NCI-H2227 (cell line): ENCODE measurements around the gene CTNNA2.

Experiments used
- DNase-seq: peaks from one replicate; lab custom pipeline; 2025; ENCODE audit not compliant: unreplicated experiment; lab: John Stamatoyannopoulos, UW

Gene CTNNA2

DNA sequence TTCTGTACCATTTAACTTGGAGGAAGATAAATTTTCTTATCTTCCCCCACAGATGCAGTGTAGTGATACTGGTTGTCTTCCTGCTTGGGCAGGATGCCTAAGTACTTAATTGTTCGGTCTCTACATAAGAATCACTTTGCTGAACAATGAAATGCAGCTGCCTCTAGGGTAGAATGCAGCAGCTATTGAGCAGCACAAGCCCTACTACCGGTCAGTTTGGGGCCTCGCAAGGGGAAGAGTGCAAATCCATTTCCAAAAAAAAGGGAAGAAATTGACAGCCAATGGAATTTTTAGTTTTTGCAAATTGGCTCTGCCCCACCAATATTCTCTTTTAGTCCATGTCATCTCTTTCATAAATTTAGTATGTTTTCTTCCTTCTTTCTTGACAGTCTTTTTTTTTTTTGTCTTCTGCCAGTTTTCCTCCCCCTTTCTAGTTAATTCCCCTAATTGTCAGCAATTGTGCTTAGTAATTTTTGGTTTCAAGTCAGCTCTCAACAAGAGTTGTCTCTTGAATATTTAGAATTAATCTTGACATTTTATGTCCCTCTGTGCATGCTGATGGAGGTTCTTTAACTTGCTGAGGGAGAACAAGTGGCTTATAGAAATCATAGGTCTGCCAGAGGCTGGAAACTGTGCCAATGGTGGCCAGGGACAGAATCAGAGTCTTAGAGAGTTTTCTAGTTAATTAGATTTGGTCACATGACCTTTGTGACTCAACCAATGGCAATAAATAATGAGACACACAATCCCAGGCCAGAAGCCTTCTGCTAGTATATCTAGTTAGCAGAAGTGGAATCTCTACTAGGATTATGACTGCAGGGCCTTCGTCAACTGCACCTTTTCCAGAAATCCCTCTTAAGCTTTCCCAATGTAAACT is 270.0 kb downstream of the CTNNA2 start:
- DNase-seq = no peak

DNA sequence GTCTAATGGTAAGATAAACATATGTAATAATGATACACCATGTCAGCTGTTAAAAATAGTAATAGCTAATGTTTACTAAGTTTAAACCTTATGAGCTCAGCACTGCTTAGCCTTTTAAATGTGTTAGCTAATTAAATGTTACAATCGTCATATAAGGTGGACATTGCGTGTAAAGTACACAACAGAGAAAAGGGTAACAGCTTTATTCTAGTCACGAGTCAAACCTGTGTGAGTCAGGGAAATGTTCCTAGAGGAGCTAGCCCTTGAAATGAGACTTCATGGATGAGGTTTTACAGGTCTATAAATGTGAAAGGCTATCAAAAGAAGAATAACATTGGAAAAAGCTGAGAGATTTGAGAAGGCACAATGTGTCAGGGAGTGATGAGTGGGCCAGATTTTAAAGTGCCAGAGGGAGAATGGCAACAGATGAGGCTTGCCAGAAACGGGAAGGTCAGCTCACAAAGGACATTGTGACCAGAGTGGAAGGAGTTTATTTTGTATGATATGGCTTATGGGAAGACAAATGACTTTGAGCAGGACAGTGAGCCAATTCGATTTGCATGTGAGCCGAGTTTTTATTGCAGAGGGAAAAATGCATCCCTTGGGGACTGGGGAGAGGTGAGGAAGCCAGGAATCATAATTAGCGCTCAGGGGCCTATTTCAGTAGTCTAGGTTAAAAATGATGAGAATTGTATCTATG is 276.3 kb downstream of the CTNNA2 start:
- DNase-seq = no peak

DNA sequence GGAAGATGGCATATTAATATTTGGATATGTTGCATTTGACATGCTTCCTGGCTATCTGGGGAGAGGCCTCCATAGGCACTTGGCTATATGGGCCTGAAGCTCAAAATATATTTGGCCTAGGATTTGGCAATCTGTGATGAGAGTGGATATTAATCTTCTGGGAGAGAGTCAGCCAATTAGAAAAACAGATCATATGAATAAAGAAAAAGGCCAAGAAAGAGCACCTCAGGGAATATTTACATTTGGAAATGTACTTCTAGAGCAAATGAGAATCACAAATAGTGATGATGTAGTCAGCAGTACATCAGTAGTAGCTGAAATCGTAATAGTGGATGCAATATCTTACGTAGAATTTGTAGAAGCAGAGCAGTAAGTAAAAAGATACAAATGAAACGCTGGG is 277.0 kb downstream of the CTNNA2 start:
- no peak for DNase-seq

DNA sequence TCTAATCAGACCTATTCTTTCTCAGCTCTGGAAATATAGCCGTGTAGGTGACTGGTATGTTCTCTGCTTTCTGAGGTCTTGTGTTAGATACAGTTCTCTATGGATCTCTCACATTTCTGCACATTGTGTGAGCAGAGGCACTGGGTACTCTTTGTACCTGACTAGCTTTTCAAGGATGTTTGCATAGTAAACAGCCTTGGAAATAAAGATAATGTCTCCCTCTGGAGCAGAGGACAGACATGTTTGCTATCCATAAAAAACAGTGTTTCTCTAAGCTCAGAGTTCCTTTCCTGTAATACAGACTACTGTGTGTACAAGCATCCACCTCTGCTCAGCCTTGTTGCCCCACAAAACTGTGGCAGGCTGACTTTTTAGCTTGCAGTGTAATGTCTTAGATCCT is 279.2 kb downstream of the CTNNA2 start:
- DNase-seq = no peak

DNA sequence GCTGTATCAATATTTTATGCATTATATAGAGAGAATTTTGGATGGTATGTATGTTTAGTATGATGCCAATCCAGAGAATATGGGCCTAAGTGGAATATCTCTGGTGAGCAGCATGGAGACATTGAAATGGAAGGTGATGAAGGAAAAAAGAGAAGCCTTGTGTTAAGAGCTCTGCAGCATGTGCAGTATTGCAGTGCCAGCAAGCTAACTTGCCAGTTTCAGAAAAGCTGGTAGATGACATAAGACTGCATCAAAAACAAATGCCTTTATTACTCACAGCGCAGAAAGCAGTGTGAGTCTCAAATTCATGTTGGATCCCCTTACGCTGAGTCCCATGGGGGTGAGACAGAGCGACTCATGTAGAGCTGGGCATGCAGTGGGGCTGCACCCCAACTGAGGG is 280.2 kb downstream of the CTNNA2 start:
- DNase-seq = no peak

DNA sequence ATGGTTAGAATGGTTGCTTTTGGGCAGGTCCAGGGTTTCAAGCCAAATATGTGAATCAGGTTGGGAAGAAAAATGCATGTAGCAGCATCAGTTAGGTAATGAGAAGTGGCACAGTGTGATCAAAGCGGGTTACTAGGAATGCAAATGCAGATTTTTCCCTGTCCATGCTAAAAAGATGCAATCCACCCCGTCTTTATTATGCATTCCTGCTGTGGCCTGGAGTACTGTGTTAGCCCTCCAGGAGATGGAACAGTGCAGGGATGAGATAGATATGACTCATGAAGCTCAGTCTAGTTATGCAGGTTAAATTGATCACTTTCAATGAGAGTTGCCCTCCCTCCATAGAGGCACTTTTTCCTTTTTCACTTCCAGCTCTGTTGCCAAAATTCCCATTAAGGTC is 283.8 kb downstream of the CTNNA2 start:
- no peak for DNase-seq

DNA sequence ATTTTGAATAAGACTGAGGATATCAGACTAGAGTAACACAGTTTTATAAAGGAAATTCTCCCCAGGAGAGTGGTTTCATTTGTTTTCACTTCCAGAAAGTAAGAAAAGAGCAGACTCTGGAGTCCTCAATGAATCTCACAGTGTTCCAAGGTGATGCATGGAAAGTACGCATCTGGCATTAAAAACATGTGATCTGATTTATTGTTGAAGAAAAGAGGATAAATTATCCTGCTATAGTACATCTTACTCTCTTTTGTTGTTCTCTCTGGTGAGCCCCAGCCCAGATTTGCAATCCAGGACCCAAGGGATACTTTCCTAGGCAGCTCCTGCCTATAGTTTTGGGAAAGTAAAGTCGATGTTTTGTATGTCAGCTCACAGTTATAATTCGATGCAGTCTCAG is 285.9 kb downstream of the CTNNA2 start:
- no peak for DNase-seq

DNA sequence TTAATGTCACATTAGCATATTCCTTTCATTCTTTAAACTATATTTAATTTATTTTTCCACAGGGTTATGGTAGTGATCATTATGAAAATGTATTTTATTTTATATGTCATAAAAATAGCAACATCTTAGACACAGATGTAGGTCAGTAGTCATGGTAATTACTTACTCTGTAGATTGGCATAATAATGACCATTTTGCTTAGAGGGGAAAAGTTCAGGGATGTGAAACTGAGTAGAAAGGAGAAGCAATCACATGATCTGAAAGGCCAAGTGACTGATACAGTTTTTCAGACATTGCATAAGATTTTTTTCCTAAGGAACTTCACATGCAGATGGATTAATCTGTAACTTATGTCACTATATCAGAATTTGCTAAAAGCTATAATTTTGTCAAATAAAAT is 286.9 kb downstream of the CTNNA2 start:
- no peak for DNase-seq

DNA sequence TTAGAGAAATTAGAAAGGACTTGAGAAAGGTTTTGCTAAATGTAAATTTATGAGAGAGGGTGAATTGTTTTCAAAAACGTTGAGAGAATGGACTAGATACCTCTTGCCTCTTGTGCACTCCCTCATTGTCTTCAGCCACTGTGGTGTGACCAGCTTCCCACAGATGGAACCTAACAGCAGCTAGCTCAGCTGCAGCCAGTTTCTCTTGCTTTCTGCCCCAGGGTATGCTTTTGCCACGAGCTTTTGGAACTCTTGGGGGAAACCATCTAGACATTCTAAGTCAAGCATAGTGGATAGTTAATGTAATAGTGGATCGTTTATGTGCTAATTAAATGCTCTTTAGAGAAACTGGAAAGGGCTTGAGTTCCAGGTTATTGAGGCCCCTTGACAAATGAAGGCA is 288.2 kb downstream of the CTNNA2 start:
- DNase-seq = no peak

DNA sequence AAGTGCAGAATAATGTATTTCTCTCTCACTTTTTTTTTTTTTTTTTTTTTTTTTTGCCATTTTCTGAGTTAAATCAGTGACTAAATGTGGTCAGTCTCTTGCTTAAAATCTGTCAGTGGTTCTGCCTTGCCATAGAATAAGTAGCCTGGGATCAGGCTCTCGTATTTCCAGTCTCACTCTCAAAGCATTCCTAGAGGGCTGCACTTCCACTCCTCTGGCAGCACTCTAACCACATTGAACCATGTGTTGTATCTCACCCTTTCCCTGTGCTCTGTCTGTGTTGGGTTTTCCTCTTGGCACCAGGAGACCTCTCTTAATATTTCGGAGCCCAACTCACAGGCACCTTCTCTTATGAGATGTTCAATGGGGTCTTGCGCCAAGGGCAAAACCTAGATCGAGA is 304.4 kb downstream of the CTNNA2 start:
- no peak for DNase-seq

DNA sequence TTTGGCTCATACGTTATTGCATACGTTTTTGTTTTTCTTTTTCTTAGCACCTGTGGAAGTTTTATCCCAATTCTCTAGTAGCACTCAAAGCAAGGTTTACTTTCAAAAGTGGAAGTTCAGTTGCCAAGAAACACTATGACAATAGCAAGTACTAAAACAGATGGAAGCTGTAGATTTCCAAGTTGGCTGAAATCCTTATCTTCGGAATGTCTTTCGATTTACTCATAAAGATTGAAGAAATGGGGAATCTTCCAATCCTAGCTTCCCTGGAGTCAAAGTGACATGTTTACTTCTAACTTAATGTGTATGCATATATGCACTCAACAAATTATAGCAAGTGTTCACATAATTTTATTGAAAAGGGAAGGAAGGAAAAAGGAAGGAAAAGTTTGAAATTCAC is 307.4 kb downstream of the CTNNA2 start:
- no peak for DNase-seq

DNA sequence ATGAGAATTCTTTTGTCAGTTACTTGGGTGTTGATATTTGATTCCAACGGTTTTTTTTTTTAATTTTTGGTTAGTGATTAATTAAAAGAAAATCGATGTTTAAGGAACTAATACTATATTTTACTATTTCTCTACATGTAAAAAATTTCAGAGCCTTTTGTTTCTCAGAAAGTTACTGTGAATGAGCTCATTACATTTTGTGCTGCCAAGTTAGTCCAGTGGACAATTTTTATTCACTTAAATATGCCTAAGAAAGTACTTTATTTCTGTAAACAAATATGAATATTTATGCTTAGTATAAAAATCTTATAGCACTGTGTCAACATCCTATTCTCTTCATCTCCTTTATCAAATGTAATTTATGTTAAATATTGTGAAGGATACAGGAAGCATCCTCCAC is 309.3 kb downstream of the CTNNA2 start:
- no peak for DNase-seq

DNA sequence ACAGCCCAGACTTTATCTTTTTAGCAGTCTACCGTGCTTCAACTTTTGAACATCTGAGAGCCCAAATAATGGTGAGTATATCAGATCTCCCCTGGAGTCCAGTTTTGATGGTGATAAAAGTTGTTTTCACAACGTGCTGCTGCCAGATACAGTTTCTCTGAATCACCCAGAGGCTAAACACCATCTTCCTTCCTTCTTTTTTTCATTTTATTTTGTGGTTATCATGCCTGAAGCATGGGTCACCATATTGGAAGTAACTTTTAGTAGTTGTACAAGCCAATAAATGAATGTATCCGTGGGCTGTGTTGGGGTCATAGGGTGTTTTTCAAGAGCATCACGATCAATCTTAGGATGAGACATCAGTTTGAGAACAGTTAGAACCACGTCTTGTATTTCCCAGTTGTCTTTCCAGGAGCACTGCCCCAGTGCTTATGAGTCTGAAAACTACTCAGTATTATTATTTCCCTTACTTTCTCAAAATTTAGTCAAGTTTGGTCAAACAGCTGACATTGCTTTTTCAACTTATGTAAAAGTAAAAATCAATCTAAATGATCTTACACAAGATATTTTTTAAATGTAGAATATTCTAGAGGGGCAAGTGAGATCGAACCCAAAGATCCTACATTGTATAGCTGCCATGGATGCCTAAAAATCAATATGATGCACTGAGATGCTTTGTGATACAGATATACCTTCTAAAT is 311.4 kb downstream of the CTNNA2 start:
- no peak for DNase-seq

DNA sequence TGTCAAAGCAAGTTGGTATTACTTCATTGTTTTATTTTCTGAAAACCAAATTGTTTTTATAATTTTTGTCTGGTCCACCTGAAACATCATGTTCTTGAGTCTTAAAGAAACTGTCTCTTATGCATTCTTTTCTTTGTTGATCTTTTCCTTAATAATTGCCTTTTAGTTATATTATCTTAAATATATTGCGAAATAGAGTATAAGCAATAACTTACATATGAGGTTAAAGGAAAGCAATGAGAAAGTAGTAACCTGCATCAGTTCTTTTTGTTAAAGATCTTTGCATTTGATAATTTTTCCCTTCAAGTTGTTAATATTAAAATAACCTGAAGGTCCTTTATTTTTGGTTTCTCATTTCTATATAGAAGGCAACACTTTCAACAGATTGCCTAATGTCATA is 315.0 kb downstream of the CTNNA2 start:
- no peak for DNase-seq

DNA sequence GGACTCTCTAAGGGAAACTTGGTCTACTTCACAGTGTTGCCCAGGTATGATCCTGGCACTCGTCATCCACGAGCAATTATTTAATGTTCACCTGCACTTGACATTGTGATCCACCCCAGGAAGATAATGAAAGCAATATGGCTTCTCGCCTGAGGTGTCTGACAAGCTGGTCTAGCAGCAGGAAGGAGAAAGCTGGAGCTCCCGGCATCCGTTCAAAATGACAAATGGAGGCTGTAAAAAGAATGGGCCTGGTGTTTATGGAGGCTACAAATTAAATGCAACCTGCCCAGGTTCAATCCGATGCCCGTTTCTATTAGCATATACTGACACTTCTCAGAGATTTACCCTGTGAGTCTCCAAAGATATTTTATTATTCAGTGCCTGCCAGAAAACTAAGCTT is 317.6 kb downstream of the CTNNA2 start:
- DNase-seq = no peak

DNA sequence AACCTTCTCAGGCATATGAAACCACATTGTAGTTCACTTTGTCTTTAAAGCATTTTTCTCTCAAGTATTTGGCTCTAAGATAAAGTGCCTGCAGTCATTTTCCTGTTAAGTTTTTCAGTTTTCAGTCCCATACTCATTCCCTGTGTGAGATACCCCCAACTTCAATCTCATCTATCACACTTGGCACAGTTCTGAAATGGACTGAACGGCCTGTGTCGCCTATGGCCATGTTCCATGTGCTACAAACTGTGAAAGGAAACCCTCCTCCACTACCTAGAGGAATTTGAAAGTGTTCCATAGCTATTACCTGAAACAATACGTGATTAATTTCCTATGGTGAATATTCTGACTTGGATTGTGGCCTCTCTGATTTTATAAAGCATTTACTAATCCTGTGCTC is 319.1 kb downstream of the CTNNA2 start:
- no peak for DNase-seq

DNA sequence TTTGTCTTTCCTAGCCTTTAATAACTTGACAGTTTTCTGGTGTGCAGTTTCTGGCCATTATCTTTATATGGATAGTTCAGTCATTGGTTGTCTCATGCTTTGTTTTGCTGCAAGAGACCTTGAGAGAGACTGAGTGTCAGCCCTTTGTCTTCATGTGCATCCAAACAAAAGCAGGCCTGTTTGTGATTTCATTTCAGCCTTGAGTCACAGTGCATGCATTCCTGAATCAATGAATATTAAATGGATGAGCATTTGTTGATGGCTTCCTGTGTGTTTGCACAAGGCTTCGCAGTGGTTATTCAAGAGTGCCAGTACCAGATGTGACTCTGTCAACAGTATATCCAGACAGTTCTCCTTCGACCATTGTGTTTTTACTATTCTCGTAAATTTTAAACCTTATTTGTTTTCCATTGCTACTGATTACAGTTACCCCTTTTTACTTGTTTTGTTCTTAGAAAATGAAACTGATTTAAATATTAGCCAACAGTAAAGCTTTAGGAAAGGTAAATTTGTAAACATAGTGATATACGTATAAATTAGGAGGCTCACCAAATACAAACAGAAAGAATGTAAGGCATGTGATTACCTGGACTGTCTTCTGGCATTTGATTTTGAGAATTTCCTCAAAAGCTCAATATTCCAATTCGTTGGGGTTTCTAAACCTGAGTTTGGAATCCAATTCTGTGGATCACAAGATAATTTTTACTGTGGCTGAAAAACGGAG is 319.8 kb downstream of the CTNNA2 start:
- DNase-seq = no peak

DNA sequence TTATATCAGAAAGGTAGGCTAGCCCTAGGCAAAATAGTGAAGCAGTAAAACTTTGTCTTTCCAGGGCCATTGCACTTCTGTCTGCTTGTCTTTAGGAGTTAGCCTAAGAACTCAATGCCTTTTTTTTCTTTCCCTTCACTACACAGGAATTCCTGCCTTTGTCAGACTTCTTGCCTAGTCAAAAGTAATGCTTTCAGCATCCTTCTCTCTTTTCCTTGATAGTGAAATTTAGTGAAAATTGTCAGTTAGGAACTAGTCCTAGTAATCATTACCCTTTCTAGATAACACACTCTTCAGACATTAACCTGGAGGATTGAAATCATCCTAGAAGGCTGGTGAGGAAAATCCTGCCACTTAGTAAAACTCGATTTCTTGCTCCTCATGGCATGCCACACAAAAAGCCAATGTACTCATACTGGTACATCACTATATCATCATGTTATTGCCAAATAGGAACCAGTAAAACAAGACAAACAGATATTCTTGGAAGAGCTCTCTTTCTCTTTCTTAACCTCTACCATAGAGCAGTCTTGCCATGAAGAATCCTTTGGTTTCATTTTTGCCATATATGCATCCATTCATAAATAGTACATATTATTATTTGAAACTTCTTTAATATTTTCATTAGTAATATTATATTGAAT is 320.5 kb downstream of the CTNNA2 start:
- DNase-seq = no peak

DNA sequence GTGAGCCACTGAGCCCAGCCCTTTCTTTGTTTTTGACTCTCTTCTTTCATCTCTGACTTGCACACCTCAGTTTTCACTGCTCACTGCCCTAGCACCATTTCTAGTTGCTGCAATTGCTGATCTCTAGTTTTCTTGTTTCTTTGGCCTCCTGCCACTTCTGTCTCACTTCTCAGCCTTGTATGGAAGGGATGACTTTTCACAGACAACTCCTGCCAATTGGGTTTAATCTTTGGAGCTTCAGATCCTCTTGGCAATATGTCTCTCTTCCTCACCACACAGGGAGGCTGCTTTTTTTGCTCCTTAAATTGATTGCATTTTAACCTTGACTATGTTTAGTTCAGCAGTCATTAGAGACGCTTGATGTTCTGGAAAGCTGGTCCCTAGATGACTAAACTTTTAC is 323.1 kb downstream of the CTNNA2 start:
- no peak for DNase-seq

DNA sequence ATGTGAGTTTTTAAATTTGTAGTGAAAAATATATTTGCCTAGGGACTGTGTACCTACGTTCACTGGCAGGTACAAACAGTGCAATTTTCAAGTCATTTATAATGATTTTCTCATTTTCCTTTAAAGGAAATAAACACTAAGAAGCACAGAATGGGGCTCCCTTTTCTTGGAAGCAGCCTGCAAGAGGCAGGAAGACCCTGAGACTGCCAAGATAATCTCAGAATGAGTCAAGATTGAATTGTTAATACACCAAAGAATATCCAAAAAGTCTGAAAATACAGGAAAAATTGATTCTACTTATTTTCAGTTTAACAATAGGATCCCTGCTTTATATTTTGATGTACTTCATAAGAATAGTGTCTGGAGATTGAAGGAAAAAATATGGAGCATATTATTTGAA is 331.2 kb downstream of the CTNNA2 start:
- DNase-seq = no peak

DNA sequence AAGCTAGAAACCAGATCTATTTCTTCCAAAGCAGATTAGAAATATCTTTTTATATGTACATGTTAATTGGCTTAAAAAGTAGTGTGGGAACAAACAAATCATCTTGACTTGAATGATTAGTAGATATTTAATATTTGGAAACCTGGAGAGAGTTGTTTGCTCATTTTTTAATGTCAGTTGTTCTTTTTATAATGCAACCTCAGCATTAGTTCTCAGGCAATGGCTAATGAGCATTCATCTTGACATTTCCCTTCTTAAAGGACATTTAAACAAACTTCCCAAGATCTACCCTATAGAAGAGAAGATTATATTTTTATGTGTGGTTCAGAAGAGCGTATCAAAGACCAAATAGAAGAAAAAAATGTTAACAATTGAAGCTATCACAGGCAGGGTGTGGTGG is 334.0 kb downstream of the CTNNA2 start:
- DNase-seq = no peak
